Left hindlimb (tissue), 1 donor: Measurements from ENCODE around the gene ADAMTSL2.
"Not testable (repeated sequence)": the region's sequence is repeated elsewhere in the genome, so short reads cannot be mapped to it uniquely, and the experiment has no call there.

Source experiments
- DNase-seq: peaks from one replicate; pipeline ENCODE4 v3.0.0-alpha.2; 2018

ADAMTSL2 gene

DNA sequence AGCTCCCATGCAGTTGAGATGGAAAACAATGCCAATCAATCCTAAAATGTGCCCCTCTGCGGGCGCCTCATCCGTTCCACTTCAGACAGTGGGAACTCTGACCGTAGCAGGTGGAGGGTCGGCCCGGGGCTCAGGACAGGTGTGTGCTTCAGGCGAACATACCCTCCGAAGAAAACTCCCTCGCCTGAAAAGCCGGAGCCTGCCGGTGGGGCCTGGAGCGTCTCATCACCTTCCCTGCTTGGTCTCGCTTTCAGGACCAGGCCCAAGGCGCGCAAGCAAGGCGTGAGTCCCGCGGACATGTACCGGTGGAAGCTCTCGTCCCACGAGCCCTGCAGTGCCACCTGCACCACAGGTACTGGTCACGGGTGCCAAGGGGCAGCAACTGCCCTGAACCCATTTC, 26.4 kb downstream of the ADAMTSL2 start:
- no peak for DNase-seq

DNA sequence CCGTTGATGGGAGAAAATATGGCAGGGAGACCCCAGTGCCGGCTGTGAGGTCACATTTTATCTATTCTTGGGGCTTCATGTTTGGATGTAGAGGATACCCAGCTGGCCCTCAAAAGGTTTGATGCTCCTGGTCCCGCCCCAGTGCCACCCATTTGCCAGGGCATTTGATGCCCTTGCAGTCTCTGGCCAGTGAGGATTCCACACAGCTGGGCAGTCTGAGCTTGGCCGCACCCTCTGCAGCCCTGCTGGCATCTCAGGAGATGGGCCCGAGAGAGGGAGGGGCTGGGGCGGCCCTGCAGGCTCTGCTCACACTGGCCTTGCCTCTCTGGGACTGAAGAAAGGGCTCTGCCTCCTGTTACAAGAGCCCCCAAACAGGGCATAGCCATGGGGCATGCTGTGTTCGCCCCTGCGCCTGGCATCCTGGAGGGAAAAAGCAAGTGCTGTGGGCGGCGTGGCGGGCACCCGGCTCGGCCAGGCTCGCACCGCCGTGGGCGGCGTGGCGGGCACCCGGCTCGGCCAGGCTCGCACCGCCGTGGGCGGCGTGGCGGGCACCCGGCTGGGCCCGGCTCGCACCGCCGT, 27.6 kb downstream of the ADAMTSL2 start:
- DNase-seq: no peak

DNA sequence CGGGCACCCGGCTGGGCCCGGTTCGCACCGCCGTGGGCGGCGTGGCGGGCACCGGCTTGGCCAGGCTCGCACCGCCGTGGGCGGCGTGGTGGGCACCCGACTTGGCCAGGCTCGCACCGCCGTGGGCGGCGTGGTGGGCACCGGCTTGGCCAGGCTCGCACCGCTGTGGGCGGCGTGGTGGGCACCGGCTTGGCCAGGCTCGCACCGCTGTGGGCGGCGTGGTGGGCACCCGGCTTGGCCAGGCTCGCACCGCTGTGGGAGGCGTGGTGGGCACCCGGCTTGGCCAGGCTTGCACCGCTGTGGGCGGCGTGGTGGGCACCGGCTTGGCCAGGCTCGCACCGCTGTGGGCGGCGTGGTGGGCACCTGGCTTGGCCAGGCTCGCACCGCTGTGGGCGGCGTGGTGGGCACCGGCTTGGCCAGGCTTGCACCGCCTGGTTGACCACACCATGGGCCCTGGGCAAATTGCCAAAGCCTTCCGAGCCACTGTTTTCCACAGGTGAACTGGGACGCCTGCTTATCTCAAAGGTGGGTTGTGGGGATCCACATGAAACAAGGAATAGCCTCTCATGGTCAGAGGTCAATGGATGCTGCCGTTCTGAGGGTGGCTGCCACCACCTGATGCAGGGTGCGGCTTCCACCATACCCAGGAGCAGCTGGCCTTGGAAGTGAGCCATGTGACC, 28.2 kb downstream of the ADAMTSL2 start:
- DNase-seq: no peak

DNA sequence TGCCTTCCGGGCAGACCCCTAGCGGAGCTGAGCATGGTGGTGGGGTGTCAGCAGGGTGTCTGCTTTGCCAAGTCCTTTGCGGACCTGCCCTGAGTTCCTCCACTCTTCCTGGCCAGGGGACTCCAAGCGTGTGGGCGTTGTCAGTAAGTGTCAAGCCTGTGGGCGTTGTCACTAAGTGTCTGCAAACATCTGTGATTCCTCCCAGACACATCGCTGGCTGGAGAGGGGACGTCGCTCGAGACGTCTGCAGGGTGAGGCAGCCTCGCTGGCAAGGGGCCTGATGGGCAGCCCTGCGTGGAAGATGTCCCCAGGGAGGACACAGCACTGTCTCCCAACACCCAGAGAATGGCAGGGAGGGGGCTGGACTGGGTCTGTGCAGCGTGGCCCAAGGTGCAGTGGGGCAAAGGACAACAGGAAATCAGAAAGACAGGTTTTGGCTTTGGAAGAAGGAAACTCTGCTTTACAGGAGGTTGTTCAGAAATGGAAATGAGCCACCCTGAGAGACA, 28.8 kb downstream of the ADAMTSL2 start:
- DNase-seq: no peak

DNA sequence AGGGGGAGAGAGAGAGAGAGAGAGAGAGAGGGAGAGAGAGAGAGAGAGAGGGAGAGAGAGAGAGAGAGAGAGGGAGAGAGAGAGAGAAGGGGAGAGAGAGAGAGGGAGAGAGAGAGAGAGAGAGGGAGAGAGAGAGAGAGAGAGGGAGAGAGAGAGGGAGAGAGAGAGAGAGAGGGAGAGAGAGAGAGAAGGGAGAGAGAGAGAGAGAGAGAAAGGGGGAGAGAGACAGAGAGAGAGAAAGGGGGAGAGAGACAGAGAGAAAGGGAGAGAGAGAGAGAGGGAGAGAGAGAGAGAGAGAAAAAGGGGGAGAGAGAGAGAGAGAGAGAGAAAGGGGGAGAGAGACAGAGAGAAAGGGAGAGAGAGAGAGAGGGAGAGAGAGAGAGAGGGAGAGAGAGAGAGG, 29.3 kb downstream of the ADAMTSL2 start:
- DNase-seq: not testable (repeated sequence)

DNA sequence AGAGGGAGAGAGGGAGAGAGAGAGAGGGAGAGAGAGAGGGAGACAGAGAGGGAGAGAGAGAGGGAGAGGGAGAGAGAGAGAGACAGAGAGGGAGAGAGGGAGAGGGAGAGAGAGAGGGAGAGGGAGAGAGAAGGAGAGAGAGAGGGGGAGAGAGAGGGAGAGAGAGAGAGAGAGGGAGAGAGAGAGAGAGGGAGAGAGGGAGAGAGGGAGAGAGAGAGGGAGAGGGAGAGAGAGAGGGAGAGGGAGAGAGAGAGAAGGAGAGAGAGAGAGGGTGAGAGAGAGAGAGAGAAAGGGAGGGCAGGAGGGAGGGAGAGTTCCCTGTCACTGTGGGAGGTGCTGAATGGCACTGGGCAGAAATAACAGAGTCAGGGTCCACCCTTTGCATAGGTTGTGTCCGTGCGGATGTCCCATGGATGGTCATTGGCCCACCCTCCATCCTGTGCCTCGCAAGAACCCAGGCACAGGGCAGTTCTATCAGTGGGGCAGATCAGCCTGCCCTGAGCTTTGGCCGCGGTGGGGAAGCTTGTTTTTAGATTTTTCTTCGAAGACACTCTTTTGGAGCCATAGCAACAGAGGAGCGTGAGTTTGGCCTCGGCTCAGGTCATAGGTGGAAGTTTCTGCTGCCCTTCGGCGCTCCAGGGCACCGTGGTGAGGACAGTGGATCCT, 30.1 kb downstream of the ADAMTSL2 start:
- no peak for DNase-seq

DNA sequence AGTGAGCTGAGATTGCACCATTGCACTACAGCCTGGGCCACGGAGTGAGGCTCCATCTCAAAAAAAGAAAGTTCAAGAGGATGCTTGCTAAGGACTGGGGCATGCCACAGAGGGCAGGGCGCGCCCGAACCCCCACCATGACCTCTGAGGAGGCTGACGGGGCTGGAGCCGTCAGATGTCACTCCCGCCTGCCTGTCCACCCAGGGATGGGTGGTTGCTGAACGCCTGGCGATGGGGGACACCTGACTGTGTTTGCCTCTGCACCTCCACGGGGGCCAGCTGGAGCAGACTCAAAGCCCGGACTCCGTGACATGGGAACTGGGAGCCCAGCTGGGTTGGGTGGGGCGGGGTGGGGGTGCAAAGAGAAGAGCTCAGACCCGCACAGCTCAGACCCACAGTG, 31.9 kb downstream of the ADAMTSL2 start:
- DNase-seq: no peak

DNA sequence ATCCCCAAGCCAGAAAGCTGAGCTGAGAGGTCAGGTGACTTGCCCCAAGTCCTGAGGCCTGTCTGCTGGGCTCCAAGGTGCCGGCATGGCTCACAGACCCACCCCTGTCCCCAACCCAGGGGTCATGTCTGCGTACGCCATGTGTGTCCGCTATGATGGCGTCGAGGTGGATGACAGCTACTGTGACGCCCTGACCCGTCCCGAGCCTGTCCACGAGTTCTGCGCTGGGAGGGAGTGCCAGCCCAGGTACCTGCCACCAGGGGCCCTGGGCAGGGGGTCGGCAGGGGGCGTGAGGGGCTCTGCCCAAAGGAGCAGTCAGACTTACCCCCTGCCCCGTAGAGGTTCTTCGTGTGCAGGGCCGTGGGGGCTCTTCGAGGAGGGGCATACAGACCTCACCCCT, 32.3 kb downstream of the ADAMTSL2 start:
- DNase-seq: no peak

DNA sequence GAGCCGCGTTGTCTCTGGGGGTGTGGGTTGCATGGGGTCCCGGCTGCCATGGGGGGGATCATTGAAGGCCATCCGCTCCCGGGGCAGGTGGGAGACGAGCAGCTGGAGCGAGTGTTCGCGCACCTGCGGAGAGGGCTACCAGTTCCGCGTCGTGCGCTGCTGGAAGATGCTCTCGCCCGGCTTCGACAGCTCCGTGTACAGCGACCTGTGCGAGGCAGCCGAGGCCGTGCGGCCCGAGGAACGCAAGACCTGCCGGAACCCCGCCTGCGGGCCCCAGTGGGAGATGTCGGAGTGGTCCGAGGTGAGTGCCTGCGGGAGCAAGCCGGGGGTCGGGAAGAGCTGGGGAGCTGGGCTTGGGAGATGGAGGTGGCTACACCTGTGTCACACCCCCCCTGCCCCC, 33.7 kb downstream of the ADAMTSL2 start:
- no peak for DNase-seq

DNA sequence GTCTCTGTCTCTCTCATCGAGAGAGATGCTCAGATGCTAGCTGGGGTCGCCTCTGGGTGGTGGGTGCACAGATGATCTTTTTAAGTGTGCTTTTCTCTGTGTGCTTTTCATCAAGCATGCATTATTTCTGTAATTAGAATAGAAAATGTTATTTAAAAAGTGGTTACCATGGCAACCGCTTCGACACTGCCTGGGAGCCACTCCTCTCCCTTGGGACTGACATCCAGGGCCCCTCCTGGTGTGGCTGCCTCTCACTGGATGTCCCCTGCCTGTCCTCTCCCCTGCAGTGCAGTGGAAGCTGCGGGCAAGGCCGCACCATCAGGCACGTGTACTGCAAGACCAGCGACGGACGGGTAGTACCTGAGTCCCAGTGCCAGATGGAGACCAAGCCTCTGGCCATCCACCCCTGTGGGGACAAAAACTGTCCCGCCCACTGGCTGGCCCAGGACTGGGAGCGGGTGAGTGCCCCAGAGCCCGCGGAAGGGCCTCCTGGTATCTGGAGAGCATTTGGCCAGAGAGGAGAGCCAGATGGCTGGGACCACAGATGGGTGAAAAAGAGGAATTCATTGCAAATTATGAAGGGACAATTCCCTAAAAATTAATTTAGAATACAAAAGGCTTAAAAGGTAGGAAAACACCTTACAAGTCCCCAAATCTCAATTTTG, 34.7 kb downstream of the ADAMTSL2 start:
- no peak for DNase-seq

DNA sequence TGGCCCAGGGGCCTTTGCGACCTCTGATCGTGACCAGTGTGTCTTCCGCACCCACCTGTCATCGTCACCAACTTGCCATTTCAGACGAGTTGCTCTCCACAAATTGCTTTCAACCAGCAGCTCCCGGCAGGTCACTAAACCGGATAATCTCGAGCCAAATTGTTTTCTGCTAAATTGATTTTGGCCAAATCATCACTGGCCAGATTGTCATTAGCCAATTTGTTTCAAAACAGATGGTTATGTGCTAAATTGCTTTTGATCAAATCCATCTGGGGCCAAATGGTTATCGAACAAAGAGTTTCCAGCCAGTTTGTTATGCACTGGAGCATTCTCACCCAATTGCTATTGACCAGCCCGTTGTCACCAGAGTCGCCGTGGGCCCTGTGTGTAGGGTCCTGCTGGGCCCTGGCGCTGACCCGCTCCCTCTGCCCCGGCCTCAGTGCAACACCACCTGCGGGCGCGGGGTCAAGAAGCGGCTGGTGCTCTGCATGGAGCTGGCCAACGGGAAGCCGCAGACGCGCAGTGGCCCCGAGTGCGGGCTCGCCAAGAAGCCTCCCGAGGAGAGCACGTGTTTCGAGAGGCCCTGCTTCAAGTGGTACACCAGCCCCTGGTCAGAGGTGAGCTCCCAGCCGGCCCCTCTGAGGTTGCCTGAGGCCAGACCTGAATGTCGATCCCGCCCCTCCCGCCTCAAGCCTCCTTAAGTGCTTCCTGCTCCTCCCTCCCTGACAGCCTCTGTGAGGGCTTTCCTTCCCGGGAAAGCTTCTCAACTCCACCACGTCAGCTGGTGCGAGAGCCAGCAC, 35.6 kb downstream of the ADAMTSL2 start:
- DNase-seq: no peak

DNA sequence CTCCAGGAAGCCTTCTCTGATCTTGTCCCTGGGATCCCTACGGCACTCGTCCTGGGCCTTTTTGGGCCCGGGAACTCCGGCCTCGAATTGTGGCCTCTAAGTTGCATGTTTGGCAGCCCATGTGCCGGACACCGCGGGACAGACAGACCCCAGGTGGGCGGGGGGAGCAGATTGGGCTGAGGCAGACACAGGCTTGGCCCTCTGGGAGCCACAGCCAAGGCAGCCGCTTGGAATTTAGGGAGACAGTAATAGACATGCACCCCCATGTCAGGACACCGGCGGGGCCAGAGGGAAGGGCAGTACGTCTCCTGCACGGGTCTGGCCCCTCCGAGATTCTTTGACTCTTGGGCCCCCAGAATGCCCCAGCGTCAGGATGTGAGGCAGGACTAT, 36.2 kb downstream of the ADAMTSL2 start:
- DNase-seq: no peak

DNA sequence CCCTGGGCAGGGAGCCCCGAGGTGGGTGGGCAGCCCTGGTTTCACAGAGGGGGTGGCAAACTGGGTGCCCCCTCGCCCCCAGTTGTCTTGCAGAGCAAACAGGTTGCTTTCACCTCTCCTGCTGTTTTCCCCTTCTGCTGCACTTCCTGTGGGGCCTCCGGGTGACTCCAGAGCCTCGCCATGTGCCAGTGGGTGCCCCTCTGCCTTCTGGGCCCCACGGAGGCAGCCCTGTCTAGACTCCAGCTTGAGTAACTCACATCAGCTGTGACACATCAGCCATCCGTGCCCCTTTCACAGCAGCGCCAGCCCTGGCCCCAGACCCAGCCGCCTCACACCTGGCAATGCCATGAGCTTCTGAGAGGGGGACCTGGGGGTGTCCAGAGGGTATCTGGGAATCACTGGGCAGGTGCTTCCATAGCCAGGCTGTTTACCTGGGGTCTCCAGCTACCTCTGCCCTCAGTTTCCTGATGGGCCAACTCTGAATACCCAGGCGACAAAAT, 36.9 kb downstream of the ADAMTSL2 start:
- no peak for DNase-seq

DNA sequence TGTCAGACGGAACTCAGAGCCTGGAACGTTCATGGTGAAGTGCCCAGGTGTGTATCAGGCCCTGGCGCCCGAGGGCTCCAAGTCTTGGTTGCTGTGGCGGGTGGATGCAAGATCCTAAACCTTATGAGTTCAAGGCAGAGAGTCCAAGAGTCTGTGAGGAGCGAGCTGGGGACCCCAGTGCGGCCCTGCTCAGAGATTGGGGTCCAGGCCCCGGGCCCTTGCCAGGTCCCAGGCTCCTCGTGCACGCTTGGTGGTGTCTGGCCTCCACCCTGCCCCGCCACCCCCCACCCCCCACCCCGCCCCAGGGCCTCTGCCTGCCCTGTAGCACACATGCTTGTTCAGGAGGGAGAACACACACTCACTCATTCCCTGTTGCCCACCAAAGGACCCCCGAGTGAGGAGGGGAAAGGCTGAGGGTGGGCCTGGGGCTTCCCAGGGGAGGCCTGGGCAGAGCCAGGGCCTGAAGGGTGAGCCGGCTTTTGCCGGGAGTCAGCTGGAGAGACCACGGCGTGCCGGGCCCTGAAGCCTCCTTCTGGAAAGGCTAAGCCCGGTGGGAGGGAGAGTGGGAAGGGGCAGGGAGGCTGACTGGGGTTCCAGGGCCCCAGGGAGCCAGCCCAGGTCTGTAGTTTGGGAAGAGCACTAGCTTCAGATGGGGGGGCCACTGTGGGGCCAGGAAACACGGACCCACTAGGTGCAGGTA, 37.5 kb downstream of the ADAMTSL2 start:
- DNase-seq: no peak

DNA sequence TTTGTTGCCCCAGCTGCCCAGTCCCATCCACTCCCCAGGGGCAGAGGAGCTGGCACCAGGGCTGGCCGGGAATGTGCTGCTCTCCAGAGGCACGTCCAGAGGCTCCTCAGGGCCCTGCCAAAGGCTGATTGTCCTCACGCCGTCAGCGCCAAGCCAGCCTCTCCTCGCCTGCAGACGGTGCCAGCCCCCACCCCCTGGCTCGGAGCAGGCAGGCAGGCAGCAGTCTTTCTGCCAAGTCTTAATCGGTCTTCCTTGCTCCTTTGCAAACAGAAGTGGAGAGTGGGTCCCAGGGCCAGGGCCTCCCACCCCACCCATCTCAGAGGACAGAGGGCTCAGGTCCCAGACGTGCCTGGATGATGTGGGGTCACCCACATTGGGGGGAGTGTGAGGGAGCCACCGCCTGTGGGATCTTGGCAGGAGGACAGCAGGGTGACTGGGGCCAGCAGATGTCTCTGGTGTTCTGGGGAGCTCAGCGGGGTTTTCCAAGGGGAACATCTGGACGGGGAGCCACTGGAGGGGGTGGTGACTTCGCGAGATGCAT, 38.4 kb downstream of the ADAMTSL2 start:
- peak; percentile 70 for DNase-seq

DNA sequence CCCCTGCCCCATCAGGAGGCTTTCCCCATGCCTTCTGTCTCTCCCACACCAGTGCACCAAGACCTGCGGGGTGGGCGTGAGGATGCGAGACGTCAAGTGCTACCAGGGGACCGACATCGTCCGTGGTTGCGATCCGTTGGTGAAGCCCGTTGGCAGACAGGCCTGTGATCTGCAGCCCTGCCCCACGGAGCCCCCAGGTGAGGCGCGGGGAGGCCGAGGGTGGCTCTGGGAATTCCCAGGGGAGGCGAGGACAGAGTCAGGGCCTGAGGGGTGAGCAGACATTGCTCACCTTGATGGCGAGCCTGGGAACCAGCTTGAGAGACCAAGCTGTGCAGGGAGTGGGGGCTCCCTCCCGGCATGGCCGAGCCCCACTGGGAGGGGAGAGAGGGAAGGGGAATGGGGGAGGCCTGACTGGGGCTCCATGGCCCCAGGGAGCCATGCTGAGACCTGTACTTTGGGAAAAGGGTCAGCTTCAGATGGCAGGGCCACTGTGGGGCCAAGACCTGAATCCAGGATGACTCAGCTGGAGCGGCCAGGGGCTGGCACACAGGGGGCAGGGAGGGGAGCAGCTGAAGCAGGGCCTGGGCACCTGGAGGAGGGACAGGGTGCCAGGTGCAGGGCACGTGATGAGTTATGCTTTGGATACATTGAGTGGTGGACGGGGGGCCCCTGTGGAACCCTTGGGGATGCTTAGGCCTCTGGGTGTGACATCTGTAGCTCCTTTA, 39.4 kb downstream of the ADAMTSL2 start:
- DNase-seq: no peak

DNA sequence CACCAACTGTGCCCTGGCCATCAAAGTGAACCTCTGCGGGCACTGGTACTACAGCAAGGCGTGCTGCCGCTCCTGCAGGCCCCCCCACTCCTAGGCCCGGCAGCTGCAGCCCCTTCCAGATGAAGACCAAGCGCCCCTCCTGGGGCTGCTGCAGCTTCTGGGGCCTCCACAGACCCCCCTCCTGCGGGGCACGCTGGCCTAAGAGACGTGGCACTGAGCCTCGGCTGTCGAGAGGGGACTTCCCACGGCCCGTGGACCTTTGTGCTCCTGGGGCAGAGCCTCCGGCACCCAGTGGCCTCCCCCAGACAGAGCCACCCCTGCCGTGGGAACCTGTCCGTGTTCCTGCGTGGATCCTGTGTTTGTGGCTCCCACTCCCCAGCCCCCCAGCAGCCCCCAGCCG, 40.3 kb downstream of the ADAMTSL2 start:
- DNase-seq: no peak

DNA sequence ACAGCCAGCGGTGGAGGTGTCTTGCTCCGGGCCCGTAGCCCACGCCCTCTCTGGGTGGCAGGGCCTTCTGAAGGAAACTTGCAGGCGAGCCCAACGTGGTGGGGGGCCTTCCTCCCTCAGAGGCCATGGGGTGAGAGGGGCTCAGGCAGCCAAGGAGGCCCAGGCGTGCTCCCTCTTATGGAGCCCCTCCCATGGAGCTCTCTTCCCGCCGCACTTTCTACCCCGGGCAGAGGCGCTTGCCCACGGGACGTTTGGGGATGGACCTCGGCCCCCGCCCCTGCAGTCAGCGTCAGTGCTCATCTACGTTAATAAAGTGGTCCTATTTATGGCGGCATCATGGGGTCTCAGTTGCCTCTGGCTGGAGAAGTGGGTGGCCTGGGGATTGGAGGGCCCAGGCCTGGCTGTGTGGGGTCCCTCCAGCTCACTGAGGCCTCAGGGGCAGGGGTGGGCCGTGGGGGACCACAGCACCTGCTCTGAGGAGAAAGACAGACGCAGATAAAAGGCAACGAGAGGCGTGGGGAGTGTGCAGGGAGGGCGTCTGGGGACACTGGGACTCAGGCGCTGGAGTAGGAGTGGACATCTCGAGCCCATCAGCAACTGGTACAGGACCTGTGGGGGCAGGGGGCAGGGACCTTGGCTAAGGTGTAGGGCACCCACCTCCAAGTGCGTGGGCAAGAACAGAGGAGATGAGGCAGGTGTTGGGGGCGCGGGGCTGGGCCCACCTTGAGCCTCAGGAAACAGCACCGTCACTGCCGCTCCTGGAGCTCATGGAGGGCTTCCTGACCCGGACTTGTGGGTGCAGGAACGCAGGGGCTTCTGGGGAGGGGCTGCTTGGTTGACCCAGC, 40.9 kb downstream of the ADAMTSL2 start:
- no peak for DNase-seq

DNA sequence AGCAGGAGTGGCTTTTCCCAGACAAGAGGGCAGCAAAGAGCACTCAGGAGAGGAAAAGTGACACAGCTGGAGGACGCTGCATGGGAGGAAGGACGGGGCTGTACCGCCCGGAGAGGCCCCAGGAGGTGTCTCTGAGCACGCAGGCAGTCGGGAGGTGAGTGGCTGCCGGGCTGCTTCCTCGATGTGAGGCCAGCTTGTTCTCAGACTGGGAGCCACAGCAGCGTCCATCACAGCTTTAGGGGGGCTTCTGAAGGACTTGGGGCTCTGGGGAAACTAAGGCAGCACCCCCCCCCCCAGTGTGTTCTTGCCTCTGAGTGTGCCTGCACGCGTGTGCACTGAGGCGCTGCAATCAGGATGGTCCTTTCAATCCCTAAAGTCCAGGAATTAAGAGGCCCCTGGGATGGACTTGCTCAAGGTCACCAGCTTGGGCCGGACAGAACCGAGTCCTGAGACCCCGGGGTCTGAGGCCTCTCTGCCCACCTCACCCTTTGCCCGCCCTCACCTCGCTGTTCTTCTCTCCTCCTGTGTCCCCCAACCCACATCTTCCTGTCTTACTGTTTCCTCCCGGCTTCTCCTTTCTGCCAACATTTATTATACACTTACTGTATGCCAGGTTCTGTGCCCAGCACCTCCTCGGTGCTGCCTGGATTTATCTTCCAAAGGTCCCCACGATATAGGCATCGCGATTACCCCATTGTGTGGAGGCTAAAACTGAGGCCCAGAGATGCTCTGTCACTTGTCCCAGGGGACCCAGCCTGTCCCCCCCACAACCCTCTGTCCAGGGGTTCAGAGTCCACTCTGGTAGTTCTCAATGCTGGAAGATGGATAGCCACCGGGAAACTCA, 41.7 kb downstream of the ADAMTSL2 start:
- DNase-seq: no peak
